ENCODE data around the gene CIAO3.

The CIAO3 gene

DNA sequence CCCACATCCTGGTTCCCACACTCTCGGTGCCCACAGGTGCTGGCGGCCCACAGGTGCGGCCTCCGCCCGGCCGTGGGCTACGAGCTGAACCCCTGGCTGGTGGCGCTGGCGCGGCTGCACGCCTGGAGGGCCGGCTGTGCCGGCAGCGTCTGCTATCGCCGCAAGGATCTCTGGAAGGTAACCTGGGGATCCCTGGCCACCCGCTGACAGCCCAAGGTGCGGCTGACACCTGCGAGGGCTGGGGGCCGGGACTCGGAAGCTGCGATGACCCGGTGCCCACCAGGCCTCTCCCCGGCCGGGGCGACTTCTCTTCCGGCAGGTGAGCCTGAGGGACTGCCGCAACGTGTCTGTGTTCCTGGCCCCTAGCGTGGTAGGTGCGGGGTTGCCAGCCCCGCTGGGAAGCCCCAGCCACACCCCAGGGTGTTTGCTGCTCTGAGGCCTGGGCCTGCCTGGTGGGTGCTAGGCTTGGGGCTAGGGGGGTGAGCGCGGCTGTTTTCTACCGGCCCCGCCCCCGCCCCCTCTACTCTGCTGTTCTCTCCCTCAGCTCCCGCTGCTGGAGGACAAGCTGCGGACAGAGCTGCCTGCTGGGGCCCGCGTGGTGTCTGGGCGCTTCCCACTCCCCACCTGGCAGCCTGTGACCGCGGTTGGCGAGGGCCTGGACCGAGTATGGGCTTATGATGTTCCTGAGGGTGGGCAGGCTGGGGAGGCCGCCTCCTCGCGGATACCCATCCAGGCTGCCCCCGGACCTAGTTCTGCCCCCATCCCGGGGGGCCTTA, 18.8 kb downstream of the CIAO3 start:
- DNase-seq = no peak

DNA sequence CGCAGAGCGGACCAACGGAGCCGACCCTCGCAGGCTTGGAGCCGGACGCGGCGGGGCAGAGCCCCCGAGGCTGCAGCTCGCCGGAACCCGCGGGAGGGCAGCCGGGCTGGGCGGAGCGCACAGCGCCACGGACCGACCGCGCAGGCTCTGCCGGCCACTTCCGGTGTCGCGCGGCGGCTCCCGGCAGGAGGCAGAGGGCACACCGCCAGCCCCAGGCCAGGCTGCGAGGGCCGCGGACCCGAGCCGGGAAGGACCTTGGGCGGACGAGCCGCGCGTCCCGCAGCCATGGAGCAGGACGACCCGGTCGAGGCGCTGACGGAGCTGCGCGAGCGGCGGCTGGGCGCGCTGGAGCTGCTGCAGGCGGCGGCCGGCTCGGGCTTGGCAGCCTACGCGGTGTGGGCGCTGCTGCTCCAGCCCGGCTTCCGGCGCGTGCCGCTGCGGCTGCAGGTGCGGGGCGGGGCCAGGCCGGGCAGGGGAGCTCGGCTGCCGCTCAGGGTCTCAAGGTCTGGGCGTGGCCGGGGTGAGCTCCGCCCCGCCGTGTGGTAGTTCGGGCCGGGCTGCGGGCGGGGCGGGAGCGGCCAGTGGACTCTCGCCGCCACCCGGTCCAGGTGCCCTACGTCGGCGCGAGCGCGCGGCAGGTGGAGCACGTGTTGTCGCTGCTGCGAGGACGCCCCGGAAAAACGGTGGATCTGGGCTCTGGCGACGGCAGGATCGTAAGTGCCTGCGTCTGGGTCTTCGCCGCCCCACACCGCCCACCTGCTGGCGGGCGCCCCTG, 19.6 kb downstream of the CIAO3 start, which contains the start of gene ANTKMT:
Gene ANTKMT (plus strand): TSS at position 157 of the 775 bp plus-strand sequence. CDS start 129 bp downstream, at position 286.
- peak; percentile 93 for DNase-seq

DNA sequence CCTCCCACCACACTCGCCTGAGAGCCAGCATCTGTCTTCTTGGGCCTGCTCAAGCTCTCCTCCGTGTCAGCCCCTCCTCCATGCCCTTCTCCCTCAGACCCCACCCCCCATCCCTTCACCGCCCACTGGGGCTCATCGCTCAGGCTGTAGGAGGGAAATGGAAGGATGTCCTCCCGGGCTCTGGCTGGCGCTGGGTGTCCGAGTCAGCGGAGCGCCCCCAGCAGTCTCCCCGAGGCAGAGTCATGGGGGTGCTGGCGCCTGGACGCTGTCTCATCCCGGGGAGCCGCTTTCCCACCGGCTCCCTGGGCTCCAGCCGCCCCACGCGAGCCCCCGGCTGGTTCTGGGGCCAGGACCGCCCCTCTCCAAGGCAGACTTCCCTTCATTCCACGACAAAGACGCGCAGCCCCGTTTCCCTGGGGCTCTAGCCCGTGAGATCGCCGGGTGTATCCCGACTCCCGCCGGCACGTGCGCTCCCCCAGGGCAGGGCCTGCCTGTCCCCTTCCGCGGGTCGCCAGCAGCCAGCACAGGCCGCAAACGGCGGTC, 20.3 kb downstream of the CIAO3 start:
- peak; percentile 79 for DNase-seq

- DNase-seq = peak; percentile 68
These were observed 20.9 kb downstream of the CIAO3 start for GRCh38 chr16:719815-720446.

- no peak for DNase-seq
These were observed 21.9 kb downstream of the CIAO3 start for GRCh38 chr16:718922-719321.

GRCh38 chr16:718389-718788, 22.4 kb downstream of the CIAO3 start:
- DNase-seq = no peak

GRCh38 chr16:717450-718245, 23.1 kb downstream of the CIAO3 start:
- no peak for DNase-seq

DNA sequence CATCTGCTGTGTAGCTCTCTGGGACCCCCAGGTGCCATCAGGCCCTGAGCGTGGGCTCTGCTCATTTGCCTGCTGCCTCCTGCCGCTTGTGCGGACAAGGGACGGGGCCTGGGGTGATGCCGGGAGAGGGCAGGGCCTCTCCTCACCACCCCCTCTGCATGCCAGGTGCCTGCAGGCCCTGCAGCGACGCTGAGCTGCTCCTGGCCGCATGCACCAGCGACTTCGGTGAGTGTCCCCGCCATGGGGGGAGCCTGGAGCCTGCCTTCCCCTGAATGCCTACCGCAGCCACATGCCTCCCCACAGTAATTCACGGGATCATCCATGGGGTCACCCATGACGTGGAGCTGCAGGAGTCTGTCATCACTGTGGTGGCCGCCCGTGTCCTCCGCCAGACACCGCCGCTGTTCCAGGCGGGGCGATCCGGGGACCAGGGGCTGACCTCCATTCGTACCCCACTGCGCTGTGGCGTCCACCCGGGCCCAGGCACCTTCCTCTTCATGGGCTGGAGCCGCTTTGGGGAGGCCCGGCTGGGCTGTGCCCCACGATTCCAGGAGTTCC, 23.9 kb downstream of the CIAO3 start:
- DNase-seq = no peak

GRCh38 chr16:716200-716568, 24.6 kb downstream of the CIAO3 start:
- DNase-seq = no peak

- peak; percentile 29 for DNase-seq
These were observed 25.2 kb downstream of the CIAO3 start for GRCh38 chr16:715477-716199.

GRCh38 chr16:714558-715476, 26.0 kb downstream of the CIAO3 start, which contains the start of gene METRN:
Gene METRN, plus strand, starts transcription at chr16:715118. Its CDS starts 172 bp downstream, at chr16:715290.
- peak; percentile 81 for DNase-seq

- no peak for DNase-seq
These were observed 26.7 kb downstream of the CIAO3 start for GRCh38 chr16:714079-714478.

GRCh38 chr16:712740-713250, 28.0 kb downstream of the CIAO3 start:
- DNase-seq = peak; percentile 41

- peak; percentile 49 for DNase-seq
These were observed 29.1 kb downstream of the CIAO3 start for GRCh38 chr16:711548-712320.

DNA sequence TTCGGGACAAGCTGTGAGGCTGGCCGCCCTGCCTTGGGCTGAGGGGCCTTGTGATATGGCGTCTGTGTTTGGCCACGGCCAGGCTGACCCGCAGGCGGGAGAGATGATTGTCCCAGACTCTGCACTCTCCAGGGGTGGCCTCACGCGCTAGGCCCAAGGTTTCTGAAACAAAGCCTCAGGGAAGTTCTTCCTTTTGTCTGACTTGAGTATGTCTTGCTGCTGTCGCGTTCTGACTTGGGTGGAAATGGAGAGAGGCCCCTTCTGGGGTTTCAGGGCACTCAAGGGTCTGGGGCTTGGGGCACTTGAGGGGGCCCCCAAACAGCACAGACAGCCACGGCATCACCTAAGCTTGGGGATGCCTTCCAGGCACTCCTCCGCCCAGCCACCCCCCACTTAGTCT, 29.7 kb downstream of the CIAO3 start:
- DNase-seq = no peak

DNA sequence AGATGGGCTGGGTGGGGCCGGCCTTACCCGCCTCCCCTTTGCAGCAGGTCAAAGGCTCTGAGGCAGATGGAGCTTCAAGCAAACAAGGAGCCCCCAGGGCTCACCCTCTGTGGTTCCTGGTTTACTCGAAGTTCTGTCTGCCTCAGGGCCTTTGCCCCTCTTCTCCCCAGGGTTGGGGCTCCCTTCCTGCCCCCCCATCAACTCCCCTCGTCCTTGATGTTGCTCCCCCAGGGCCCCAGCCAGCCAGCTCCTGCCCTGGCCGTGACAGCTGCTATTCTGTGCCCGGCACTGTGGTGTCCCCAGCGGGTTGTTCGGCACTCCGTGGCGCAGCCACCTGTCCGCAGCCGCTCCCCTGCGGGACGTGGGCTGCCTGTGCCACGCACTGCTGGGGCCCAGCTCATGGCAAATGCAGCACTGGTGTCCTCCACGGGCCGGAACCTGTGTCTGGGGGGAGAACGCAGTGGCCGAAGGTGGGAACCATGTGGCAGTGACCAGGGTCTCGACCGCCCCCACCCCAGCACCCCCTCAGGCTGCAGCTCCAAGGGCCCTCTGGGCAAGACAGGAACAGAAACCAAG, 30.2 kb downstream of the CIAO3 start:
- no peak for DNase-seq

GRCh38 chr16:709566-710499, 31.0 kb downstream of the CIAO3 start:
- peak; percentile 91 for DNase-seq

GRCh38 chr16:708959-709358, 31.8 kb downstream of the CIAO3 start:
- DNase-seq = no peak

Data from NCI-H345 (cell line).